NCI-H1436 treated with DMSO at 0.1 percent for 48 hours (cell line): Measurements from ENCODE around the gene TOMM34.

Experiments
- DNase-seq: peaks from one replicate; lab custom pipeline; 2025; lab: John Stamatoyannopoulos, UW

The TOMM34 gene

DNA sequence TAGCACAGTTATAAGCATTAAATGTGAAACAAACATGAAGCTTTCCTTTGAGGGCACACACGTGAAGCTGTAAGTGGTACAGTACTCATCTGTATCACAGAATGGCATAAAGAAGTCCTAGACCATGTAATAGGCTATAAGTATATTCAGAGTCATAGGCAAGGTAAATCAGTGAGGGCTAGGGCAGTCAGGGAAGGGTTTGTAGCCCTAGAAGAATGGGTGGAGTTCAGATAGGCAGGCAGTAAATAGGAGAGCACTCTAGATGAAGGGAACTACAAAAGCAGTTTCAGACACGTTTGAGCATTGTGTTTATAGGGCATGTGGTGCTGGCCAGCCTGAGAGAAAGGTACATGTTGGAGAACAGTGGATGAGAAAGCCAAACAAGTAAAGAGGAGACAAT, 65.2 kb downstream of the TOMM34 start:
- no peak for DNase-seq
